Measurements from ENCODE around the gene OPA3.

GRCh38 chr19:45517238-45517637 is 67.4 kb downstream of the OPA3 start:
- TF ChIP-seq CTCF (IDR thresholded peaks at IDR 0.05): no peak
- no peak for TF ChIP-seq POLR2A (IDR thresholded peaks at IDR 0.05)

All from adrenal gland (tissue), 5 donors.